SK-N-SH treated with all-trans-retinoic acid at 6 μM for 48 hours (cell line): ENCODE measurements around the gene INSR.

Source experiments
- ATAC-seq: fragments of 200-7000 bp; cut with Tn5 transposase; 3 replicates; pipeline ENCODE4 v1.9.1; 2020; ENCODE audit warnings: mild to moderate bottlenecking, moderate library complexity
- ARNTL ChIP-seq: fragments of 450-650 bp; formaldehyde crosslinking; IDR thresholded peaks from 2 replicates; pipeline ENCODE4 v1.5.0; 2020; ENCODE audit warnings: low read depth, mild to moderate bottlenecking, moderate library complexity, borderline replicate concordance
- BACH2 ChIP-seq: fragments of 250-450 bp; sonication (Bioruptor Pico); IDR thresholded peaks from 2 replicates; pipeline ENCODE4 v1.9.0; 2021; ENCODE audit warnings: mild to moderate bottlenecking, borderline replicate concordance
- CREB5 ChIP-seq: fragments of 250-450 bp; sonication (Bioruptor Pico); IDR thresholded peaks from 2 replicates; pipeline ENCODE4 v1.5.1; 2020; ENCODE audit warnings: low read depth, mild to moderate bottlenecking, moderate library complexity
- CSDC2 ChIP-seq: fragments of 250-450 bp; sonication (Bioruptor Pico); IDR thresholded peaks from 2 replicates; pipeline ENCODE4 v1.5.0; 2020; ENCODE audit warnings: mild to moderate bottlenecking, moderate library complexity
- CSRNP3 ChIP-seq: fragments of 250-450 bp; sonication (Bioruptor Pico); IDR thresholded peaks from 2 replicates; pipeline ENCODE4 v1.5.1; 2021; ENCODE audit warnings: mild to moderate bottlenecking, moderate library complexity
- ESRRG ChIP-seq: fragments of 250-450 bp; sonication (Bioruptor Pico); IDR thresholded peaks from 2 replicates; pipeline ENCODE4 v1.6.1; 2021; ENCODE audit warnings: mild to moderate bottlenecking
- GLIS3 ChIP-seq: fragments of 250-450 bp; sonication (Bioruptor Pico); IDR thresholded peaks from 2 replicates; pipeline ENCODE4 v1.5.0; 2020; ENCODE audit warnings: mild to moderate bottlenecking, moderate library complexity
- ISL1 ChIP-seq: fragments of 250-450 bp; sonication (Bioruptor Pico); IDR thresholded peaks from 2 replicates; pipeline ENCODE4 v2.1.2; 2022; ENCODE audit warnings: mild to moderate bottlenecking, moderate library complexity
- OSR1 ChIP-seq: fragments of 250-450 bp; sonication (Bioruptor Pico); IDR thresholded peaks from 2 replicates; pipeline ENCODE4 v1.8.0; 2022; ENCODE audit warnings: moderate library complexity, mild to moderate bottlenecking, inconsistent platforms
- PATZ1 ChIP-seq: fragments of 250-450 bp; sonication (Bioruptor Pico); IDR thresholded peaks from 2 replicates; pipeline ENCODE4 v1.8.0; 2020; ENCODE audit warnings: mild to moderate bottlenecking, moderate library complexity, borderline replicate concordance
- POU6F1 ChIP-seq: fragments of 250-450 bp; sonication (Bioruptor Pico); IDR thresholded peaks from 2 replicates; pipeline ENCODE4 v1.8.0; 2021; ENCODE audit warnings: low read depth, mild to moderate bottlenecking, moderate library complexity, borderline replicate concordance
- PPARA ChIP-seq: fragments of 250-450 bp; sonication (Bioruptor Pico); IDR thresholded peaks from 2 replicates; pipeline ENCODE4 v1.5.0; 2020; ENCODE audit warnings: mild to moderate bottlenecking, borderline replicate concordance
- RARB ChIP-seq: fragments of 250-450 bp; sonication (Bioruptor Pico); IDR thresholded peaks from 2 replicates; pipeline ENCODE4 v1.8.0; 2021; ENCODE audit warnings: mild to moderate bottlenecking, moderate library complexity
- SNAI2 ChIP-seq: fragments of 250-450 bp; sonication (Bioruptor Pico); IDR thresholded peaks from 2 replicates; pipeline ENCODE4 v1.5.0; 2020; ENCODE audit warnings: mild to moderate bottlenecking, moderate library complexity
- TCF4 ChIP-seq: fragments of 250-450 bp; sonication (Bioruptor Pico); IDR thresholded peaks from 2 replicates; pipeline ENCODE4 v1.8.0; 2021; ENCODE audit warnings: mild to moderate bottlenecking, moderate library complexity, borderline replicate concordance
- TOX ChIP-seq: fragments of 250-450 bp; sonication (Bioruptor Pico); IDR thresholded peaks from 2 replicates; pipeline ENCODE4 v1.8.0; 2021; ENCODE audit warnings: mild to moderate bottlenecking, moderate library complexity, borderline replicate concordance
- TSHZ2 ChIP-seq: fragments of 250-450 bp; sonication (Bioruptor Pico); IDR thresholded peaks from 2 replicates; pipeline ENCODE4 v1.5.0; 2020; ENCODE audit warnings: mild to moderate bottlenecking, moderate library complexity
- ZC3H10 ChIP-seq: fragments of 250-450 bp; sonication (Bioruptor Pico); IDR thresholded peaks from 2 replicates; pipeline ENCODE4 v1.5.1; 2021; ENCODE audit warnings: mild to moderate bottlenecking, moderate library complexity
- ZFP3 ChIP-seq: fragments of 250-450 bp; sonication (Bioruptor Pico); IDR thresholded peaks from 2 replicates; pipeline ENCODE4 v1.5.0; 2020; ENCODE audit warnings: mild to moderate bottlenecking, moderate library complexity
- ZFP30 ChIP-seq: fragments of 450-650 bp; formaldehyde crosslinking; IDR thresholded peaks from 2 replicates; pipeline ENCODE4 v1.5.0; 2022; ENCODE audit warnings: mild to moderate bottlenecking, moderate library complexity
- ZNF565 ChIP-seq: fragments of 450-650 bp; formaldehyde crosslinking; conservative IDR thresholded peaks from 2 replicates; pipeline ENCODE4 v1.5.0; 2020; ENCODE audit warnings: low read depth, mild to moderate bottlenecking, moderate library complexity
- ZNF70 ChIP-seq: fragments of 450-650 bp; formaldehyde crosslinking; IDR thresholded peaks from 2 replicates; pipeline ENCODE4 v1.5.0; 2020; ENCODE audit warnings: mild to moderate bottlenecking, moderate library complexity
- ZNF8 ChIP-seq: fragments of 450-650 bp; formaldehyde crosslinking; IDR thresholded peaks from 2 replicates; pipeline ENCODE4 v1.5.0; 2020; ENCODE audit warnings: mild to moderate bottlenecking, moderate library complexity

The INSR gene

GRCh38 chr19:7074705-7075282 lies 219.4 kb downstream of the INSR start:
- no peak for TF ChIP-seq ZC3H10 (CRISPR knock-in tag)
- TF ChIP-seq SNAI2 (CRISPR knock-in tag), result no peak
- no peak for TF ChIP-seq ESRRG (CRISPR knock-in tag)
- no peak for TF ChIP-seq CREB5
- TF ChIP-seq OSR1 (CRISPR knock-in tag), result no peak
- TF ChIP-seq ZNF565 (CRISPR knock-in tag), result no peak
- no peak for ATAC-seq

- TF ChIP-seq ZC3H10 (CRISPR knock-in tag) (no peak), ISL1 (CRISPR knock-in tag) (no peak), OSR1 (CRISPR knock-in tag) (no peak), SNAI2 (CRISPR knock-in tag) (no peak), PPARA (CRISPR knock-in tag) (no peak), CSRNP3 (no peak), ARNTL (CRISPR knock-in tag) (no peak), TSHZ2 (CRISPR knock-in tag) (no peak), ZNF70 (no peak), CSDC2 (CRISPR knock-in tag) (no peak), POU6F1 (CRISPR knock-in tag) (no peak), CREB5 (no peak), TOX (no peak), TCF4 (CRISPR knock-in tag) (no peak), RARB (no peak), ZNF8 (CRISPR knock-in tag) (no peak), ZFP3 (CRISPR knock-in tag) (no peak), ZNF565 (CRISPR knock-in tag) (no peak), GLIS3 (no peak)
- no peak for ATAC-seq
Observed at GRCh38 chr19:7072541-7072940, 221.7 kb downstream of the INSR start.

- ATAC-seq, result peak; percentile 40
- TF ChIP-seq PATZ1 (CRISPR knock-in tag) (no peak), BACH2 (no peak), POU6F1 (CRISPR knock-in tag) (no peak), ARNTL (CRISPR knock-in tag) (no peak), TOX (no peak), CSRNP3 (no peak), ZNF8 (CRISPR knock-in tag) (no peak), ZFP30 (CRISPR knock-in tag) (no peak), SNAI2 (CRISPR knock-in tag) (no peak), GLIS3 (no peak), ZNF70 (no peak)
Observed at GRCh38 chr19:7069904-7070226, 224.3 kb downstream of the INSR start.
